Measurements from ENCODE around the gene NUF2. TPM values are rescaled to one million over a fixed set of nuclear protein-coding genes. Genes with fewer than 3 reads are reported as not detected.

Gene NUF2
- total RNA-seq, 1 experiment from 2014 or later: 30.7 TPM

- Histone ChIP-seq H3K14ac (ENCODE audit: insufficient read depth, low read length) (no peak overlapping the region), H3K79me2 (ENCODE audit: insufficient read depth, low read length) (no peaks in the 10 kb centered on the region), H2BK5ac (ENCODE audit: insufficient read length, low read length) (no peak overlapping the region), H3K27ac (ENCODE audit: insufficient read length, low read depth, low read length) (no peak overlapping the region), H4K20me1 (ENCODE audit: control insufficient read depth, insufficient read depth, insufficient read length) (no peaks in the 10 kb centered on the region), H3K18ac (ENCODE audit: insufficient read length, low read depth, low read length) (no peak overlapping the region), H2AK5ac (ENCODE audit: insufficient read length, low read length) (no peak overlapping the region), H2BK20ac (ENCODE audit: low read depth, low read length, poor library complexity, severe bottlenecking) (no peak overlapping the region), H3K9ac (ENCODE audit: extremely low read depth, insufficient read length, low read length) (no peak overlapping the region), H3K9me3 (ENCODE audit: control insufficient read depth, low read depth, low read length) (no peaks in the 10 kb centered on the region), H3K56ac (ENCODE audit: insufficient read length, low read depth, low read length) (no peak overlapping the region), H2BK120ac (ENCODE audit: low read depth, low read length, poor library complexity, severe bottlenecking) (no peak overlapping the region), H2AFZ (ENCODE audit: low read length) (no peak overlapping the region), H2BK12ac (ENCODE audit: insufficient read length, low read depth, low read length) (no peak overlapping the region), H4K5ac (ENCODE audit: insufficient read length, low read depth, low read length) (no peak overlapping the region), H3K23me2 (ENCODE audit: insufficient read length, low read depth, low read length, poor library complexity, severe bottlenecking) (no peaks in the 10 kb centered on the region), H4K91ac (ENCODE audit: insufficient read length, low read depth, low read length) (no peak overlapping the region), H3K4me1 (ENCODE audit: insufficient read depth, low read length) (peaks cover 7% of the 10 kb centered on the region), H3K4ac (ENCODE audit: low read depth, low read length) (no peak overlapping the region; the same call in 1 of the 2 replicates), H3K27me3 (ENCODE audit: insufficient read depth, low read length) (no peaks in the 10 kb centered on the region), H3K4me2 (ENCODE audit: insufficient read depth, insufficient read length, low read length) (no peak overlapping the region), H2BK15ac (ENCODE audit: low read depth, low read length) (no peak overlapping the region), H3K79me1 (ENCODE audit: insufficient read depth, low read depth, low read length, poor library complexity, severe bottlenecking) (no peaks in the 10 kb centered on the region), H3T11ph (ENCODE audit: low read length) (no peak overlapping the region), H4K8ac (replicated peaks; ENCODE audit: insufficient read length, low read depth, low read length) (no peak overlapping the region), H3K23ac (ENCODE audit: insufficient read length, low read depth, low read length) (no peak overlapping the region)
- H3K4me1 Mint-ChIP-seq: peaks cover 50 to 60% of the 10 kb centered on the region in 2 experiments
- peaks cover 0 to 2% (median 0%) of the 10 kb centered on the region in 3 experiments; a peak in 4 of 7 replicates for H3K36me3 Mint-ChIP-seq (ENCODE audit: insufficient read depth in 1 of 3, low read depth in 3 of 3)
- peaks cover 26% of the 10 kb centered on the region for H3K27me3 Mint-ChIP-seq (ENCODE audit: low read depth)
- no peaks in the 10 kb centered on the region; a peak in 1 of 5 replicates for H3K9me3 Mint-ChIP-seq
- H3K27ac Mint-ChIP-seq: peak overlapping the region; percentile 68 to 96 (median 94); a peak in 6 of 7 replicates
- H3K4me3 Mint-ChIP-seq: peak overlapping the region; percentile 32 to 55; a peak in 3 of 5 replicates
- no CpG with 5 or more reads among the region's 9 CpGs for WGBS (ENCODE audit: extremely low coverage, insufficient read length, low lambda C conversion rate)
- no peak for TF ChIP-seq CTCF (conservative IDR thresholded peaks at IDR 0.05)
- DNase-seq: peak; percentile 89
These were observed 78.3 kb downstream of the NUF2 start for GRCh38 chr1:163399976-163400601.

Data from H9 (cell line).